Eye (tissue), 1 donor: ENCODE results near the gene ANXA10.
"Not testable (repeated sequence)": the region's sequence is repeated elsewhere in the genome, so short reads cannot be mapped to it uniquely, and the experiment has no call there.

Source experiments
- DNase-seq: peaks from one replicate; pipeline ENCODE4 v3.0.0-alpha.2; 2015

ANXA10 gene

DNA sequence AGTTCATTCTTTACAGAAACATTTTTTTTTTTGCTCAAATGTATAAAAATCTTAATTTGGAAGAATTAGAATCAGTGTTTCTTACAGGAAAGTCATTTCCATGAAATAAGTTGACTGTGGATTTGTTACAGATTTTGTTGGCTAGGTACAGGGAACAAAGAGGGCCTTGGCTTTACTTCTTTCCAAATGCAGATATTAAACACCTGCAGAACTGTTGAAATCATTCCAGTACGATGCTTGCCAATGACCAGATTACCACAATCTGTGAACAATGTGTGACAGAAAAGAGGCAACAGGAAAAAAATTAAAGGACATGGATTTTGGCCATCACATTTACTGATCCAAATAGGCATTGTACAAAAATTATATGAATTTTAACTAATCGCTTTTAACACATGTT, 70.8 kb downstream of the ANXA10 start:
- no peak for DNase-seq

DNA sequence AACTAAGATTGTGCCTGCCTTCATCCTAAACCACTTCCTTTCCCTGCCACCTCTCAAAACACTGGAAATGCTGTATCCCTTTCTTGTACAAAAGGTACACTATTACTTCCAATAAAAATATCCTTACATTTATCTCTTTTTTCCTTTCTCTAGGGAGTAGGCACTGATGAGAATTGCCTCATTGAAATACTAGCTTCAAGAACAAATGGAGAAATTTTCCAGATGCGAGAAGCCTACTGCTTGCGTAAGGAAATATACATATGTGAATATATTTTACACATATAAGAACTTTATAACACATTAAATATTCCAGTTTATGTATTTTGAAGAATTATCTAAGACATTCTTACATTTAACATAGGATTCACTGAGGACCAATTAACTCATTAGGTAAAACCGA, 71.7 kb downstream of the ANXA10 start:
- no peak for DNase-seq

DNA sequence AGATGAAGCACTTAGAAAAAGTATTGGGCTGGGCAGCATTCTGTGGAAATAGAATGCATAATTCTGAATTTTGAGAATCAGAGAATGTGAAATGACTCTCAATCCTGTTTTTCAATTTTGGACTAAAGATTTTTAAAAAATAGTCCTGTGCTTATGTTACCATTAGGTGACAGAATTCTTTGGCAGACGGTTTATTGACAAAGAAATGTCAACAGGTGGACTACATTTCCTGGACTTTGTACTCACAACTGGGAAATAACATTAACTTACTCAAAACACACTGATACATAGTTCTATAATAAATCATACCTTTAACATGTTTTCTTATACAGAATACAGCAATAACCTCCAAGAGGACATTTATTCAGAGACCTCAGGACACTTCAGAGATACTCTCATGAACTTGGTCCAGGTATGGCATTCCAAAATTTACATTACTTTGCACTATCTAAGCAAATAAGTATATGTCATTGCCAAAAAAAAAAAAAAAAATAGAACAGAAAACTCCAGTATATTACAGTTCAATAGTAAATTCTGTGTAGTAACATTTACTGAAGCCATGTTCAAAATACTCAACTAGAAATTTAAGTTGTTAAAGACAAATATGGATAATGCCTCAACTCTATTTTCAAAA, 72.7 kb downstream of the ANXA10 start:
- no peak for DNase-seq

DNA sequence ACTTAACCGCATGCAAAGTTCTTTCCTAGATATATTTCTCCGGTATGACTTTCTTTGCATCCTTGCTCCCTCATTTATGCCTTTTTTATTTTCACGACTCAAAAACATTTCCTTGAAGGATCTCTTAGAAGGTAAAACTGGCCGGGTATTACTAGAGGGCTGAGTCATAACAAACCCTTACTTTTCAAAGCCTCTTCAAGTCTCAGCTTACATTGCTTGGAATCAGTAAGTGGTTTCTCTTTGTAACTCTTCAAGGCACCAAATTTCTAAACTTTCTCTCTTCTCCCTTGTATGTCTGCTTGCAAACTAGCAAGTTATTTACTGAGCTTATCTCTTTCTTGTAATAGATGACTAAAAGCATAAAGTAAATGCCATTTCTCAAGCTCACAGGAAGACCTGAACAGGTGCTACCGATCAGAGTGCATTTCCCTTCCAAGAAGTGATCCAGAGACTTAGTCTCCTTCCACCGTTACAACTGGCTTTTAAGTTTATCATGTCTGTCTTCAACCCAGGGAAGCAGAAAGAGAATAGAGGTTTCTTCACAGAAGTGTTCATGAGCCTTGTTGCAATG, 75.5 kb downstream of the ANXA10 start:
- no peak for DNase-seq

DNA sequence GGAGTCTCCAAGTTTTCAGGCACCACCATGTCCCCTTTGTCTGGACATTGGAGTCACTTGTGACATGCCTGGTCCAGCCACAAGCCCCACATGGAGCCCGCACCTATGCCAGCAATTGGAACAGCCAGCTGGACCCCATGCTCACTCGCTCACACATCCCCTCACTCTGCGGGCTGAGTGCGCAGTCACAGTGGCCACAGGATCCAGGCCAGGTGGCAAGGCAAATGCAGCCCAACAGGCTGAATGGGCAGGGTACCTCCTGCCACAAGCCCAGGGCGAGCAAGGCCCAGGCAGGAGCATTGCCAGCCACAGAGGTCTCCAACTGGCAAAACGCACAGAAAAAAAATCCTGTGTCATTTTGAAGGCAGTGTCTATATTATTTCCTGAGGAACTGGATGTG, 82.0 kb downstream of the ANXA10 start:
- no peak for DNase-seq

DNA sequence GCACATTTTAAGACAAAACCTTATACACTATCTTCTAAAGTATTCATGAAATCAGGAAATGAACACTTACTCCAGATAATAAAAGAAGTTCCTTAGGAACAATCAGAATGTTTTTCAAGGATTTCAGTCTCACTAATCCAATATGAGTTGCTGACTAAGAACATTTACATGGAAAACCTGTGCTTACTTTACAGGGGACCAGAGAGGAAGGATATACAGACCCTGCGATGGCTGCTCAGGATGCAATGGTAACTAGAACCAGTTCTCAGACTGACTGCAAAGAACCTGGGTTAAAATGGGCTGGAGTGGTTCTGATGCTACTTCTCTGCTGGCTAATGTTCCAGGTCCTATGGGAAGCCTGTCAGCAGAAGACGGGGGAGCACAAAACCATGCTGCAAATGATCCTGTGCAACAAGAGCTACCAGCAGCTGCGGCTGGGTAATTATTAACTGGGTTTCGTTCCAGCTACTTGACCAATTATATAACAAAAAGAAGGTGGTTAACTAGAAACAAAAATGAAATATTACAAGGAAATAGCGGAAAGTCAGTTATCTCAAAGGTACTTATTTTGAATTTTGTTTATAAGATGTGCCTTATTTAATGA, 85.3 kb downstream of the ANXA10 start:
- DNase-seq: no peak

DNA sequence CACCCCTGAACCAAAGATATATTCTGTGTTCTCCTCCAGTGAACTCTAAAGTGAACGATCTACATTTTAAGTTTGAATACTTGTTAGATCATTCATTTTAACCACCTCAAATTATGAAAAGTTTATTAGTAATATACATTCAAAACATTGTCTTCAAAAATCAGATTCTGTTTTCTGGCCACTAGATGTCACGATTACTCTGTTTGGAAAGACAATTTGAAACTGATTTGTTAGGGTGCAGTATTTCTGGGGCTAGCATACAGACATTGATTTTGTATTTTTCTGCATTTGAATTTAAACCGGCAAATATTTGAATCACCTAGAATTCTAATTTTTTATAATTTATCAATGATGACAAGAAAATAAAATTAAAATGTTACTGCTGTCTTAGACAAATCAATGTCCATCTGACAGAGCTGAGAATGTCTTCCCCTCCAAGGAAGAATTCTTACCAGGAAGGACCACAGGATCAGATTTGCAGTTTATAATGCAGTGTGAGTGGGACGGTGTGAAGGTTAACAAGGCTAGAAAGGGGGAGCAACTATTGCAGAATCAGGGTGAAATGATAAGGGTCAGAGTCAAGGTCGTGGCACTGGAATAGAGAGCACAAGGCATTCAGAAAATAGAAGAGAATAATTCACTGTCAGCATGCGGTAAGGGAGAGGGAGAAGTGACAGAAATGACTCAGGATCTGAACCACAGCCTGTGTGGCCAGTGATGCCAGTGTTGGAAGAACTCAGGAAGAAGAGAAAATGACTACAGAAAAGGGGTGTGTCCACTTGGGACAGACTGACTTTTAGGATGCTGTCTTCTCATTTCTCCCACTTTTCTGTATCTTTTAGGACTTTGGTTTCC, 91.6 kb downstream of the ANXA10 start:
- peak; percentile 68 for DNase-seq

DNA sequence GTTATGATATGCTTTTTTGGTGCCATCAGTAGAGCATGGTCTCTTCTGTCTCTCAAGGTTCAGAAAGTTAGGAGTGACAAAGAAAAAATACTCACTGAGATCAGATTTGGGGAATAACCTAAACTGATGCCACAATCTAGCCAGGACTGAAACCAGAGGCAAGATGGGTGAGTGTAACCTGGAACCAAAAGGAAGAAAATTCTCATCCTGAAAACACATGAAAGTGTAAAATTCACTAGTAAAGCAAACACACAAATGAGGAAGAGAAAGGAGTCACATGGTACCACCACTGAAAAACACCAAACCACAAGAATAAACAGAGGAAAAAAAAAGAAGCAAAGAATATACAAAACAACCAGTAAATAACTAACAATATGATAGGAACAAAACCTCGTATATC, 96.4 kb downstream of the ANXA10 start:
- no peak for DNase-seq

DNA sequence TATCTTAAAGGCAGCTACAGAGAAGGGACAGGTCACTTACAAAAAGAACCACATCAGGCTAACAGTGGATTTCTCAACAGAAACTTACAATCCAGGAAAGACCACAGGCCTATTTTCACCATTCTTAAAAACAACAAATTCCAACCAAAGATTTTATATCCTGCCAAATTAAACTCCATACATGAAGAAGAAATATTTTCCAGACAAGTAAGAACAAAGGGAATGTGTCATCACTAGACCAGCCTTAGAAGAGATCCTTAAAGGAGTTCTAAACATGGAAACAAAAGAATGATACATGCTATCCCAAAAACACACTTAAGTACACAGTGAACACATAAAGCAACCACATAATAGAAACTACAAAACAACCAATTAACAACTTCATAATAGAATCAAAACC, 105.6 kb downstream of the ANXA10 start:
- no peak for DNase-seq

DNA sequence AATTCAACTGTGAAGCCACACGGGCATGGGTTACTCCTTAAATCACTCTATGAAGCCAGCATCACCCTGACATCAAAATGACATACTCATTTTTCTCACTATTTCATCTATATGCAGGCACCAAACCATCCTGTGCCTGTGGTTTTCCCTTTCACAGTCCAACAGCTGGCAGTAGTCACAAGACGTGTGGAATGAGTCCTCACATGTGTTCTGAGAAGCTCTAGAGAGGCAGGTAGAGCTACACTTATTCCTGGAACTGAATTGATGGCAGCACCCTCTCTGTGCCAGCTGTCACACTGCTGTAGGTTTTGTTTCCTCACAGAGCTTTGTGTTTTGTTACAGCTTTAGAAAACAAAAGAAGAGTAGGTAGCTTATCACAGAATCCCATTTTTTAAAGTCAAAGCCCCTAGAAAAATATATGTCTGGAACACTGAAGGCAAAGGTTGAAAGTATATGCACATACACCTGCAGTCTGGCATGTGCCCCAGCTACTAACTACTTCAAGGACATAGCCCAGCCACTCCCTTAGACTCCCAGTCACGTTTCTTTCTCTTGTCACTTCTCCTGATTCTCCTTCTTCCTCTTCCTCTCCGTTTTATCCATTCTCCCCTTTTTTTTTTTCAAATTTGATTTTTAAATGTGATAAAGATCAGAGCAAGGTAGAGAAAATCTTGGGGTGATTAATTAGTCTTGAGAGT, 107.1 kb downstream of the ANXA10 start:
- no peak for DNase-seq

DNA sequence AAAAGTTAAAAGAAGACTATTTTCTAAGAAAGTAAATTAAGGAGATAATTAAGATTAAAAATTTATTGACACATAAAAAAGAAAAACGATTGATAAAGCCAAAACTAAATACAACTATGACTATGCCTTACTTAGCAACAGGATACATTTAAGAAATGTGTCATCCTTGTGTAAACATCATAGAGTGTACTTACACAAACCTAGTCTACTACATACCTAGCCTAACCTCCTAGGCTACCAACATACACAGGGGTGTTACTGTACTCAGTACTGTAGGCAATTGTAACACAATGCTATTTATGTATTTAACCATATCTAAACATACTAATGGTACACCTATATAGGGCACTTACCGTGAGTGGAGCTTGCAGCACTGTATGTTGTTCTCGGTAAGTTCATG, 108.3 kb downstream of the ANXA10 start:
- no peak for DNase-seq

DNA sequence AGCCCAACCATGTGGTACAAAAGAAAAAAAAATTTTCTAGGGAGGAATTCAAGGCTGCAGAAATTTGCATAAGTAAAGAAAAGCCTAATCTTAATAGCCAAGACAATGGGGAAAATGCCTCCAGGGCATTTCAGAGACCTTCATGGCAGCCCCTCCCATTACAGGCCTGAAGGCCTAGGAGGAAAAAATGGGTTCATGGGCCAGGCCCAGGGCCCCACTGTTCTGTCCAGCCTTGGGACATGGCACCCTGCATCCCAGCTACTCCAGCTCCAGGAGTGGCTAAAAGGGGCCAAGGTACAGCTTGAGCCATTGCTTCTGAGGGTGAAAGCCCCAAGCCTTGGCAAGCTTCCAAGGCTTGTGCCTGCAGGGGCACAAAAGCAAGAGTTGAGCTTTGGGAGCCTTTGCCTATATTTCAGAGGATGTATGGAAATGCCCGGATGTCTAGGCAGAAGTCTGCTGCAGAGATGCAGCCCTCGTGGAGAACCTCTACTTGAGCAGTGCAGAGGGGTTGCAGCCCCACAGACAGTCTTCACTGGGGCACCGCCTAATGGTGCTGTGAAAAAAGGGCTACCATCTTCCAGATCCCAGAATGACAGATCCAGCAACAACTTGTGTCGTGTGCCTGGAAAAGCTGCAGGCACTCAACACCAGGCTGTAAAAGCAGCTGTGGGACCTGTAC, 111.0 kb downstream of the ANXA10 start:
- no peak for DNase-seq

DNA sequence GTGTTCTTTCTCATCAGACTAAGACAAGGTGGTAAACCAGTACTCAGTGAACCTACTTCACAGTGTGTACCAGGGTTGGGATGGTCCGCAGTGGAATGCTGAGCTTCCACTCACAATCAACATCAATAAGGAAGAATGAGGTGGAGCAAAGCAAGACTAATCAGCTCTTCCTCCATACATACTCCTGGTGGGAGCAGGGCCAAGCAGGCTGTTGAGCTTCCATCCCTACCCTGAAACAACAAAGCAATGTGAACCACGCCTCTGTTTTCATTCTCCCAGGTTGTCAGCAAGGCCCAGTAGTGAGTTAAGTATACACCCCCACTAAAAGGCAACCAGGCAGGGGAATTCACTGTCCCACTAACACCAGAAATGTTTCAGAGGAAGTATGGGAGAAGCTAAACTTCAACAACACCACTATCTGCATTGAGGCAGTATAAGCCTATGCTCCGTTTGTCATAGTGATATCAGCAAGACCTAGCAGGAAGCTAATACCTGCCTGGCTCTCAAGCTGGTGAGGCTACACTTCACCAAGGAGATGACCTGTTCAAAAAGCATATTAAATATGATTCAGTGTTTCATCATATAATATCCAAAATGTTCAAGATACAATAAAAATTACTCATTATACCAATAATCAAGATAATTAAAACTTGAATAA, 116.7 kb downstream of the ANXA10 start:
- DNase-seq: no peak

DNA sequence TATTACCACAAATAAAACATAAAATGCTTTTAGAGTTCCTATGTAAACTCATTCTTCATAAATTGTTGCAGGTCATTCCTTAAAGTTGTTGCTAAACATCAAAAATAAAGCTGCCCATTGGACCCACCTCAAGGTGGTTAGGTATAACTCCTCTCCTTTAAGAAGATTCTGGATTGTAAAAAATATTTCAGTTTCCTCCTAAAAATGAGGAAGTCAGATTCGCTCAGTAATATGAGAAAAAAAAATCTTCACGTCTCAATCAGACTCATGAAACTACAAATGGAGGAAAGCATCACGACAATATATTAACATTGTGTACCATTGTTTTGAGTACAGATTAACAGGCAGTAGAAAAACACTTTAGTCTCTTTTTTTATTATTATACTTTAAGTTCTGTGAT, 120.3 kb downstream of the ANXA10 start:
- DNase-seq: no peak

DNA sequence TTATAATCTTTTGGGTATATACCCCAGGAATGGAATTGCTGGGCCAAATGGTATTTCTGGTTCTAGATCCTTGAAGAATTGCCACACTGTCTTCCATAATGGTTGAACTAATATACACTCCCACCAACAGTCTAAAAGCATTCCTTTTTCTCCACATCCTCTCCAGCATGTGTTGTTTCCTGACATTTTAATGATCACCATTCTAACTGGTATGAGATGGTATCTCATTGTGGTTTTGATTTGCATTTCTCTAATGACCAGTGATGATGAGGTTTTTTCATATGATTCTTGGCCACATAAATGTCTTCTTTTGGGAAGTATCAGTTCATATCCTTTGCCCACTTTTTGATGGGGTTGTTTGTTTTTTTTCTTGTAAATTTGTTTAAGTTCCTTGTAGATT, 121.2 kb downstream of the ANXA10 start:
- not testable (repeated sequence) for DNase-seq

DNA sequence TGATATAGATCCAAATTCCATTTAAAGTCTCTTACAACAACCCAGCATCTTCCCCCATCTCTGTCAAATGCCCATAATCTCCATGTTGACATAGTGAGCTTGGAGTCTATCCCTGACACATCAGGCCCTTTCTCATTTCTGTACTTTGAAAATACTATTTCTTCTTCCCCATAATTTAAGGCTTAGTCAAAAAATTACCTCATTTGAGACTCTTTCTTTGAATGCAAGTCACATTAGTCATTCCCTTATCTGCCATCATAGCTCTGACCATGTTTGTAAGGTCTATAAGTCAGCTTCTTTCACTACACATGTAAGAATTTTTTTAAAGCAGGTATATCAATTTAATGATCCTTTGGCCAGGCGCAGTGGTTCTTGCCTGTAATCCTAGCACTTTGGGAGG, 126.3 kb downstream of the ANXA10 start:
- DNase-seq: peak; percentile 1

DNA sequence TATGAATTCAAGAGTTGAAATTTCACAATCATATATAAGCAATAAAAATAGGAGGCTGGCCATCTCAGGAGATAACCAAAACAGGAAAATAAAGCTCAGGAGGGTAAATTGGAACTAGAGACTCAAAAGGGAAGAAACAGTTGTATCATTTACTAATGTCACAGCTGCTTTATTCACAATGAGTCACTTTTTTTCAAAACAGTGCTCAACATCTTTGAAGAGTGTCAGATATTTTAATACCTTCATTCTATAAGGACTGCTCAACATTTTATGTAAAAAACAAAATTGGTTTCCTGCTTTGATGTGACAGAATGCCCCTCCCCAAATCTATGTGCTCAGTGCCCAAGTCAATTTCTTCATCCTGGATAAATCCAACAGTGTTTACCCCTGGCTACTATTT, 128.6 kb downstream of the ANXA10 start:
- no peak for DNase-seq

DNA sequence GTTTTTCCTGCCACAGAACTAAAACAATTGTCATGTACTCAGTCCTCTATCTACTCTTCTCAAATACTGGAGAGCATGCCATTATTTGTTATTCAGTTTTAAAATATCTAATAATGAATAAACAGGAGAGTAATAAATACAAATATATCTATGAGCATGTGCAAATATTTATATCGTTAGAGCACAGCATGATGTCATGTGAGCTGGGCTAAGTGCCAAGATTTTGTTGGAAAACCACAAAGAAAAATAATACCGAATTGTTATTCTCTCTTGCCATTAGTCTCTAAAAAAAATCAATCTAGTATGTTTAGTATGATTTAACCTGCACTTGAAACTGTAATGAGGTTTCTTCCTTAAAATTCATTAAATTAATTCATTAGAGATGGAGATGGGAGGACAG, 129.0 kb downstream of the ANXA10 start:
- DNase-seq: peak; percentile 62
